Measurements from ENCODE around the gene STUB1. TPM values are rescaled to one million over a fixed set of nuclear protein-coding genes. Genes with fewer than 3 reads are reported as not detected.
A peak's percentile ranks its signal among the peaks of the same experiment; 100 is the strongest.

Gene STUB1
- total RNA-seq, 1 experiment from 2014 or later, result 102 TPM

DNA sequence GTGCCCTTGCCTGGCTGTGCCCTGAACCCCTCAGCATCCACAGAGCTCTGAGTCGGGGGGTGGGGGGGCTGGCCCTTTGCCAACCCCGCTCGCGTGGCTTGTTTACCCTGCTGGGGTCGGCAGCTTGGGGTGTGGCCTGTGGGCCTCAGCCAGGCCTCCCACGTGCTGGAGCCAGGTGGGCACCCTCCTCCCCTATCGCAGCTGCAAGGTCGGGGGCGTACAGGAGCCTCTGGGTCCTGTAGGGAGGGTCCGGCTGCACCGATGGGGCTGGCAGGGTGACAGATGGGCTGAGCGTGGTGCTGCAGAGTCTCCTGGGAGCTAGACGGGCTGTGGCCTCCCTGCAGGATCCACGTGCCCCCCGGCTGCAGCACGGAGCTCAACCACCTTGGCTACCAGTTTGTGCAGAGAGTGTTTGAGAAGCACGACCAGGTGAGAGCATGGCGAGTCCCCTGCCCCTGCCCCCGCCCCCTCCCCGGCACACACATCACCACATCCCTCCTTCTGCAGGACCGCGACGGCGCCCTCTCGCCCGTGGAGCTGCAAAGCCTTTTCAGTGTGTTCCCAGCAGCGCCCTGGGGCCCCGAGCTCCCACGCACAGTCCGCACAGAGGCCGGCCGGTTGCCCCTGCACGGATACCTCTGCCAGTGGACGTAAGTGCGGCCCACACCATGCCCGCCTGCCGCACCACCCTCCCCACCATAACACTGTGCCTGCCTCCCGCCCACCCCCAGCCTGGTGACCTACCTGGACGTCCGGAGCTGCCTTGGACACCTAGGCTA is 8.7 kb upstream of the STUB1 start:
- H4K5ac ChIP-seq (ENCODE audit: insufficient read length, low read depth, low read length), result no peak overlapping the region
- Mint-ChIP-seq H3K27ac (no peak overlapping the region), H3K4me1 (peaks cover 9% of the 10 kb centered on the region in 2 experiments), H3K36me3 (ENCODE audit: insufficient read depth in 1 of 3, low read depth in 3 of 3) (peaks cover 11 to 27% (median 27%) of the 10 kb centered on the region in 3 experiments; a peak in 6 of 7 replicates), H3K9me3 (no peaks in the 10 kb centered on the region), H3K27me3 (ENCODE audit: low read depth) (peaks cover 3% of the 10 kb centered on the region; the same call in 1 of the 2 replicates), H3K4me3 (0 out of 5 replicates have a peak overlapping the region, but pooled peaks of 1 of the 2 experiments have one; percentile 24)
- H3K9ac ChIP-seq (ENCODE audit: extremely low read depth, insufficient read length, low read length), result no peak overlapping the region
- no peak overlapping the region for H3K23ac ChIP-seq (ENCODE audit: insufficient read length, low read depth, low read length)
- H3K79me1 ChIP-seq (ENCODE audit: insufficient read depth, low read depth, low read length, poor library complexity, severe bottlenecking), result no peaks in the 10 kb centered on the region
- H3K14ac ChIP-seq (ENCODE audit: insufficient read depth, low read length), result no peak overlapping the region
- TF ChIP-seq, protein P1, sequence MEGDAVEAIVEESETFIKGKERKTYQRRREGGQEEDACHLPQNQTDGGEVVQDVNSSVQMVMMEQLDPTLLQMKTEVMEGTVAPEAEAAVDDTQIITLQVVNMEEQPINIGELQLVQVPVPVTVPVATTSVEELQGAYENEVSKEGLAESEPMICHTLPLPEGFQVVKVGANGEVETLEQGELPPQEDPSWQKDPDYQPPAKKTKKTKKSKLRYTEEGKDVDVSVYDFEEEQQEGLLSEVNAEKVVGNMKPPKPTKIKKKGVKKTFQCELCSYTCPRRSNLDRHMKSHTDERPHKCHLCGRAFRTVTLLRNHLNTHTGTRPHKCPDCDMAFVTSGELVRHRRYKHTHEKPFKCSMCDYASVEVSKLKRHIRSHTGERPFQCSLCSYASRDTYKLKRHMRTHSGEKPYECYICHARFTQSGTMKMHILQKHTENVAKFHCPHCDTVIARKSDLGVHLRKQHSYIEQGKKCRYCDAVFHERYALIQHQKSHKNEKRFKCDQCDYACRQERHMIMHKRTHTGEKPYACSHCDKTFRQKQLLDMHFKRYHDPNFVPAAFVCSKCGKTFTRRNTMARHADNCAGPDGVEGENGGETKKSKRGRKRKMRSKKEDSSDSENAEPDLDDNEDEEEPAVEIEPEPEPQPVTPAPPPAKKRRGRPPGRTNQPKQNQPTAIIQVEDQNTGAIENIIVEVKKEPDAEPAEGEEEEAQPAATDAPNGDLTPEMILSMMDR (conservative IDR thresholded peaks at IDR 0.05), result no peak
- no peak overlapping the region for H3T11ph ChIP-seq (ENCODE audit: low read length)
- H2BK12ac ChIP-seq (ENCODE audit: insufficient read length, low read depth, low read length), result no peak overlapping the region
- no peak overlapping the region for H3K4me2 ChIP-seq (ENCODE audit: insufficient read depth, insufficient read length, low read length)
- H2AK5ac ChIP-seq (ENCODE audit: insufficient read length, low read length), result no peak overlapping the region
- H2AFZ ChIP-seq (ENCODE audit: low read length), result no peak overlapping the region
- H2BK5ac ChIP-seq (ENCODE audit: insufficient read length, low read length), result no peak overlapping the region
- H4K20me1 ChIP-seq (ENCODE audit: control insufficient read depth, insufficient read depth, insufficient read length), result no peaks in the 10 kb centered on the region
- H2BK15ac ChIP-seq (ENCODE audit: low read depth, low read length), result no peak overlapping the region
- no peak overlapping the region for H4K8ac ChIP-seq (replicated peaks; ENCODE audit: insufficient read length, low read depth, low read length)
- no peak overlapping the region for H3K27ac ChIP-seq (ENCODE audit: insufficient read length, low read depth, low read length)
- H3K9me3 ChIP-seq (ENCODE audit: control insufficient read depth, low read depth, low read length), result no peaks in the 10 kb centered on the region
- H2BK120ac ChIP-seq (ENCODE audit: low read depth, low read length, poor library complexity, severe bottlenecking), result no peak overlapping the region
- H3K56ac ChIP-seq (ENCODE audit: insufficient read length, low read depth, low read length), result no peak overlapping the region
- H4K91ac ChIP-seq (ENCODE audit: insufficient read length, low read depth, low read length), result no peak overlapping the region
- H3K27me3 ChIP-seq (ENCODE audit: insufficient read depth, low read length), result no peaks in the 10 kb centered on the region
- no peak overlapping the region for H2BK20ac ChIP-seq (ENCODE audit: low read depth, low read length, poor library complexity, severe bottlenecking)
- no peak overlapping the region for H3K4ac ChIP-seq (ENCODE audit: low read depth, low read length)
- H3K4me1 ChIP-seq (ENCODE audit: insufficient read depth, low read length), result no peaks in the 10 kb centered on the region
- DNase-seq, result no peak
- no peaks in the 10 kb centered on the region; the same call in 1 of the 2 replicates for H3K79me2 ChIP-seq (ENCODE audit: insufficient read depth, low read length)
- H3K18ac ChIP-seq (ENCODE audit: insufficient read length, low read depth, low read length), result no peak overlapping the region
- H3K23me2 ChIP-seq (ENCODE audit: insufficient read length, low read depth, low read length, poor library complexity, severe bottlenecking), result peaks cover 6% of the 10 kb centered on the region
- no CpG with 5 or more reads among the region's 40 CpGs for WGBS (ENCODE audit: extremely low coverage, insufficient read length, low lambda C conversion rate)

All from H9 (cell line).